Left kidney (tissue), 2 donors: ENCODE measurements around the gene KANSL1. TPM values are rescaled to one million over a fixed set of nuclear protein-coding genes. Genes with fewer than 3 reads are reported as not detected.

ENCODE experiments used
- DNase-seq: peaks from one replicate; pipeline ENCODE4 v3.0.0-alpha.2; 2013
- polyA plus RNA-seq: library from polyadenylated mRNA; unstranded; fragments of 120-200 nt; gene quantifications from one replicate; pipeline ENCODE4 v1.2.1, GENCODE V29; 2013; ENCODE audit not compliant: insufficient read length

Gene KANSL1
- polyA plus RNA-seq, 1 donor = 95.8 TPM

DNA sequence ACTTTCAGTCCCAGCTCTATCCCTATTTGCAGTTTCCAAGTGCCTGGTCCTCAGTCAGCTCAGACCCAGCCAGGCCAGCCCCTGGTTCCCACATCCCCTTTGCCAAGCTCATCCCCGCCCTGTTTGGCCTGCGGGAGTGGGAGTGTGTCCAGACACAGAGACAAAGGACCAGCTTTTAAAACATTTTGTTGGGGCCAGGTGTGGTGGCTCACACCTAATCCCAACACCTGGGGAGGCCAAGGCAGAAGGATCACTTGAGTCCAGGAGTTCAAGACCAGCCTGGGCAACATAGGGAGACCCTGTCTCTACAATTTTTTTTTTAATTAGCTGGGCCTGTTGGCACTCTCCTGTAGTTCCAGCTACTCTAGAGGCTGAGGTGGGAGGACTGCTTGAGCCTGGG is 192.5 kb downstream of the KANSL1 start:
- DNase-seq = no peak

DNA sequence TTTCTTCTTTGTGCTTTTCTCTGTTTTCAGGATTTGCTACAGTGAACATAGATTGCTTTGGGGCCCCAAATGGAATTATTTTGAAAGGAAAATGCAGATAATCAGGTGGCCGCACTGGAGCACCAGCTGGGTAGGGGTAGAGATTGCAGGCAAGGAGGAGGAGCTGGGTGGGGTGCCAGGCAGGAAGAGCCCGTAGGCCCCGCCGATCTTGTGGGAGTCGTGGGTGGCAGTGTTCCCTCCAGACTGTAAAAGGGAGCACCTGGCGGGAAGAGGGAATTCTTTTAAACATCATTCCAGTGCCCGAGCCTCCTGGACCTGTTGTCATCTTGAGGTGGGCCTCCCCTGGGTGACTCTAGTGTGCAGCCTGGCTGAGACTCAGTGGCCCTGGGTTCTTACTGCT is 192.9 kb downstream of the KANSL1 start:
- no peak for DNase-seq

DNA sequence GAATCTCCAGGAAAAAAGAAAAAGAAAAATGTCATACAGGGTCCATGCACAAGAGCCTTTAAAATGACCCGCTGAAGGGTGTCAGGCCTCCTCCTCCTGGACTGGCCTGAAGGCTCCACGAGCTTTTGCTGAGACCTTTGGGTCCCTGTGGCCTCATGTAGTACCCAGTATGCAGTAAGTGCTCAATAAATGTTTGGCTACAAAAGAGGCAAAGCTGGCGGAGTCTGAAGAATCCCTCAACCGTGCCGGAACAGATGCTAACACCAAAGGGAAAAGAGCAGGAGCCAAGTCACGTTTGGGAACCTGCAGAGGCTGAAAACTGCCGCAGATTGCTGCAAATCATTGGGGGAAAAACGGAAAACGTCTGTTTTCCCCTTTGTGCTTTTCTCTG is 193.3 kb downstream of the KANSL1 start:
- no peak for DNase-seq

DNA sequence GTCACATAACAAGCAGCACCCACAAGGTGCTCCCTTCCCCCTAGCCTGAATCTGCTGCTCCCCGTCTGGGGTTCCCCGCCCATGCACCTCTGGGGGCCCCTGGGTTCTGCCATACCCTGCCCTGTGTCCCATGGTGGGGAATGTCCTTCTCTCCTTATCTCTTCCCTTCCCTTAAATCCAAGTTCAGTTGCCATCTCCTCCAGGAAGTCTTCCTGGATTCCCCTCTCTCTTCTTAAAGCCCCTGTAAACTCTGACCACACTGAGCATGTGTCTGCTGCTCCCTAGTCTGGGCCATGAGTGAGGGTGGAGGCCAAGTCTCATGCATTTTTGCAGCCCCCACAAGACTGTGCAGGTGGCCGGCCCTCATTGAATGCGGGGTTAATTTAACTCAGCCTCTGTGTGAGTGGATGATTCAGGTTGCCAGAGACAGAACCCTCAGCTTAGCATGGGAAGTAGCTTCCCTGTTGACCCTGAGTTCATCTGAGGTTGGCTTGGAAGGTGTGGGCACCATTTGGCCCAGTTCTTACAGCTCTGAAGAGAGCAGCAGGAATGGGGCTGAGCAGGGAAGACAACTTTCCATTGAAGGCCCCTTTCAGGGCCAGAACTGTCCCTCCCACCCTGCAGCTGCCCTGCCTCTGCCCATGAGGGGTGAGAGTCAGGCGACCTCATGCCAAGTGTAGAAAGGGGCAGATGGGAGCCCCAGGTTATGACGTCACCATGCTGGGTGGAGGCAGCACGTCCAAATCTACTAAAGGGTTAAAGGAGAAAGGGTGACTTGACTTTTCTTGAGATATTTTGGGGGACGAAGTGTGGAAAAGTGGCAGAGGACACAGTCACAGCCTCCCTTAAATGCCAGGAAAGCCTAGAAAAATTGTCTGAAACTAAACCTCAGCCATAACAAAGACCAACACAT is 194.0 kb downstream of the KANSL1 start, which contains the start of gene STH:
Gene STH (plus strand): TSS at position 264 of the 913 bp plus-strand sequence. CDS start 30 bp downstream, at position 294.
- DNase-seq = no peak

DNA sequence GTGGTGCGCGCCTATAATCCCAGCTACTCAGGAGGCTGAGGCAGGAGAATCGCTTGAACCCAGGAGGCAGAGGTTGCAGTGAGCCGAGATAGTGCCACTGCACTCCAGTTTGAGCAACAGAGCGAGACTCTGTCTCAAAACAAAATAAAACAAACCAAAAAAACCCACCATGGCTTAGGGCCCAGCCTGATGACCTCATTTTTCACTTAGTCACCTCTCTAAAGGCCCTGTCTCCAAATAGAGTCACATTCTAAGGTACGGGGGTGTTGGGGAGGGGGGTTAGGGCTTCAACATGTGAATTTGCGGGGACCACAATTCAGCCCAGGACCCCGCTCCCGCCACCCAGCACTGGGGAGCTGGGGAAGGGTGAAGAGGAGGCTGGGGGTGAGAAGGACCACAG is 195.6 kb downstream of the KANSL1 start:
- DNase-seq = no peak

DNA sequence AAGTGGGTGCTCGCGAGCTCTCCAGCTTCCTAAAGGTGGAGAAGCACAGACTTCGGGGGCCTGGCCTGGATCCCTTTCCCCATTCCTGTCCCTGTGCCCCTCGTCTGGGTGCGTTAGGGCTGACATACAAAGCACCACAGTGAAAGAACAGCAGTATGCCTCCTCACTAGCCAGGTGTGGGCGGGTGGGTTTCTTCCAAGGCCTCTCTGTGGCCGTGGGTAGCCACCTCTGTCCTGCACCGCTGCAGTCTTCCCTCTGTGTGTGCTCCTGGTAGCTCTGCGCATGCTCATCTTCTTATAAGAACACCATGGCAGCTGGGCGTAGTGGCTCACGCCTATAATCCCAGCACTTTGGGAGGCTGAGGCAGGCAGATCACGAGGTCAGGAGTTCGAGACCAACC is 196.1 kb downstream of the KANSL1 start:
- DNase-seq = no peak

DNA sequence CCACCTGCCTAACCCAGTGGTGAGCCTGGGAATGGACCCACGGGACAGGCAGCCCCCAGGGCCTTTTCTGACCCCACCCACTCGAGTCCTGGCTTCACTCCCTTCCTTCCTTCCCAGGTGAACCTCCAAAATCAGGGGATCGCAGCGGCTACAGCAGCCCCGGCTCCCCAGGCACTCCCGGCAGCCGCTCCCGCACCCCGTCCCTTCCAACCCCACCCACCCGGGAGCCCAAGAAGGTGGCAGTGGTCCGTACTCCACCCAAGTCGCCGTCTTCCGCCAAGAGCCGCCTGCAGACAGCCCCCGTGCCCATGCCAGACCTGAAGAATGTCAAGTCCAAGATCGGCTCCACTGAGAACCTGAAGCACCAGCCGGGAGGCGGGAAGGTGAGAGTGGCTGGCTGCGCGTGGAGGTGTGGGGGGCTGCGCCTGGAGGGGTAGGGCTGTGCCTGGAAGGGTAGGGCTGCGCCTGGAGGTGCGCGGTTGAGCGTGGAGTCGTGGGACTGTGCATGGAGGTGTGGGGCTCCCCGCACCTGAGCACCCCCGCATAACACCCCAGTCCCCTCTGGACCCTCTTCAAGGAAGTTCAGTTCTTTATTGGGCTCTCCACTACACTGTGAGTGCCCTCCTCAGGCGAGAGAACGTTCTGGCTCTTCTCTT is 196.8 kb downstream of the KANSL1 start:
- DNase-seq = no peak

DNA sequence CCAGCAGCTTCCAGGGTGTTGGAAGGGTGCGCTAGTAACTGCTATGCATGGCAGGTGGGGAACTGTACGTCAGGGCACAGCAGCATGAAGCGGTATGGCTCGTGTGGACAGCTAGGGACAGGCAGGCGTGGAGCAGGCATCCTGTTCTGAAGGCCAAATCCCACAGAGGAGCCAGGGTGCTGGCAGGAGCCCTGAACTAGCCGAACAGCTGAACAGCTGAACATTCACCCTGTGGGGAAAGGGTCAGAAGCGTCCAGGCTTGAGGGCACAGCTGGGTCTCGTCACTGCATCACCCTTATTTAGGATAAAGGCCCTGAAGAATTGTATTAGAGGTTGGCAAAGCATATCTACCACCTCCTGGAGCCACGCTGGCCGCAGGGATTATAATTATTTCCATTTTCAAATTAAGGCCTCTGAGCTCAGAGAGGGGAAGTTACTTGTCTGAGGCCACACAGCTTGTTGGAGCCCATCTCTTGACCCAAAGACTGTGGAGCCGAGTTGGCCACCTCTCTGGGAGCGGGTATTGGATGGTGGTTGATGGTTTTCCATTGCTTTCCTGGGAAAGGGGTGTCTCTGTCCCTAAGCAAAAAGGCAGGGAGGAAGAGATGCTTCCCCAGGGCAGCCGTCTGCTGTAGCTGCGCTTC is 197.5 kb downstream of the KANSL1 start:
- no peak for DNase-seq

DNA sequence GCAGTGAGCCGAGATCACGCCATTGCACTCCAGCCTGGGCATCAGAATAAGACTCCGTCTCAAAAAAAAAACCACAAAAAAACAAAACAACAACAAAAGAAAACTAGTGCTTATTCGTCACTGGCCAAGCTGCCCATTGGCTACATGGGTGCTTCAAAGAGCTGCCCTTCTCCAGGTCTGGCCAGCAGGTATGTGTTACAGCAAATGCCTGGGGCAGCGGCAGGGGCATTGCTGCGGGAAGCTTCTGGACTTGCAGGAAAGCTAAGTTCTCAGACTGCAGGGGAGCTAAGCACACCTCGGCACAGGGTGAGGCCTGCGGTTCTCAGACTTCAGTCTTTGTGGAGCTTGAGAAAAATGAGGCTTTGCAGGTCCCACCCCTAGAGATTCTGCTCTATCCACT is 198.2 kb downstream of the KANSL1 start:
- DNase-seq = no peak

DNA sequence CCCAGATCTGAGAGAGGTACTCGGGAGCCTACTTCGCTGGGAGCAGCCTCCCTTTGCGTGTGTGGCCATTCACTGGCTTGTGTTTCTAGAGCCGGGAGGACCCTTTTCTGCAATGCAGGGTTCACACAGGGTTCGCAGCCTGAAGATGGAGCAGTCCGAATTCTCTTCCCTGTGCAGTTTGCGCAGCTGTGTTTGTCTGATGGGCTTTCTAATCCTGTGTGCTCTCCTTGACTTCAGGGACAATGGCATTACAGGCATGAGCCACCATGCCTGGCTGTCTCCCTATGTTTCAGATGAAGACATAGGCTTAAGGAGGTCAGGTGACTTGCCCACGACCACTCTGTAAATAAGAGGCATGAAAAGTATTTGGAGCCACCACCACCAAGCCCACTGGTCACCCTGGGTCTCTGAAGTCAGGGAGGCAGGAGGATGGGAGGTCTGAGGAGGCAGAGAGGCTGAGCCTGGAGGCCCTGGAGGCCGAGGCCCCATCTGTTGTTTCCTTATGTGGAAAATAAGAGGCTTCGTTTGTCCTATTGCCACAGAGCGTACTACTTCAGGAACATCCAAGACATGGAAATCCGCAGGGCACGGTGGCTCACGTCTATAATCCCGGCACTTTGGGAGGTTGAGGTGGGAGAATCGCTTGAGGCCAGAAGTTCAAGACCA is 199.1 kb downstream of the KANSL1 start:
- no peak for DNase-seq

DNA sequence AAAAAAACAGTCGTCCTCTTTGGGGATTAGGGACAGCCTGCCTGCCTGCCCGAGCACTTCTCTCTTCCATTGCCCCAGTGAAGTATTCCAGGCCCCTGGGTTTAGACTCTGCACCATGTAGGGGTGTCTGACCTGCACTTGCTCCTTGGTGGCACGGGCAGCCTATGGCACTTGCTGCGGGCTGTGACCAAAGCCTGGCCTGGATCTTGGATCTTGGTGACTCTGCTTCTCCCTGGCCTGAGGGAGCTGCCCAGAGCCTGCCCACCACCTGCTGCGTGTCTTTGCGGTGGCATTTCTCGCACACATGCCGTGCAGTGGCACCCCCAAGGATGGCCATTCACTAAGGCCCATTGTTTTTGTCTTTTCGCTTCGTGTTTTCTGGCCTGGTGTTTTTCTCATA is 200.3 kb downstream of the KANSL1 start:
- DNase-seq = no peak

DNA sequence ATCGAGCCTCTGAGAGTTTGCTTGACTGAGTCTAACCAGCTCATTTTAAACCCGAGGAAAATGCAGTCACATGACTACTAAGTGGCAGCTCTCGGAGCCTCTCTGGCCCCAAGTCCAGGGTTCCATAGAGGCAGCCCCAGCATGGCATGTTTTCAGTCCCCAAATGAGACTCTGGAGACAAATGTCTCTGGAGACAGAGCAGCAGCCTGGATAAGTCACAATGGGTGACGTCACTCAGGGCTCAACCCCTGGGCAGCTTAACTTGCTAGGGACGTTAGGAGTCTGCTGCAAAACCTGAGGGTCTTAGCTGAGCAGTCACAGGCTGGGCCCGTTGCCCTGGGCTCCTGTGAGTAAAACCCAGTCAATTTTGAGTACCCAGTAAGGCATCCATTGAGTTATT is 201.1 kb downstream of the KANSL1 start:
- DNase-seq = no peak

DNA sequence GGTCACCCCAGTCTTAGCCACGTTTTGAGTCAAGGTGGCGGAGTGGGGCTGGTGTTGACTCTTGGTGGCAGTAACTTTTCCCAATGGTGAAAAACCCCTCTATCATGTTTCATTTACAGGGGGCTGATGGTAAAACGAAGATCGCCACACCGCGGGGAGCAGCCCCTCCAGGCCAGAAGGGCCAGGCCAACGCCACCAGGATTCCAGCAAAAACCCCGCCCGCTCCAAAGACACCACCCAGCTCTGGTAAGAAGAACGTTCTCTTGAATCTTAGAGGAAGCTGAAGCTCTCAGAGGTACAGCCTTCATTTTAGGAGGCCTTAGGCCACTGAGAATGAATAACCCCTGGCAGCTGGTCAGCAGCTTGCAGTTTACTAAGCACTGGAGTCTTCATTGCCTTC is 201.9 kb downstream of the KANSL1 start:
- no peak for DNase-seq

DNA sequence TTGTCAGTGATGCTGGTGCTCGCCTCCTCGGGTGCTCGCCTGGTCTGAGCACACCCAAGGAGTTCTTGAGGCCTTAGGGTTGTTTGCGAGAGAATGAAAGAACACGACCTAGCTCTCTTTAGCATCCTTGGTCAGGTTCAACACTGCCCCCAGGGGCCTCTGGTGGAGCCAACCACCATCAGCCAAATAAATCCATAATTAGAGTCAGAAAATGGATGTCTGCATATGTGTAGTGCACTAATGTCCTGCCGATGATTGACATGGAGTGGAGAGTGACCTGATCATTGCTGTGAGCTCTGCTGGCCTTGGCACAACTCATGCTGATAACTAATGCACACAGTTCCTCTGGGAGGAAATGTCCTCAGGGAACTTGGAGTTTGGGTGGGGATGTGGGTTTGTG is 202.3 kb downstream of the KANSL1 start:
- DNase-seq = no peak

DNA sequence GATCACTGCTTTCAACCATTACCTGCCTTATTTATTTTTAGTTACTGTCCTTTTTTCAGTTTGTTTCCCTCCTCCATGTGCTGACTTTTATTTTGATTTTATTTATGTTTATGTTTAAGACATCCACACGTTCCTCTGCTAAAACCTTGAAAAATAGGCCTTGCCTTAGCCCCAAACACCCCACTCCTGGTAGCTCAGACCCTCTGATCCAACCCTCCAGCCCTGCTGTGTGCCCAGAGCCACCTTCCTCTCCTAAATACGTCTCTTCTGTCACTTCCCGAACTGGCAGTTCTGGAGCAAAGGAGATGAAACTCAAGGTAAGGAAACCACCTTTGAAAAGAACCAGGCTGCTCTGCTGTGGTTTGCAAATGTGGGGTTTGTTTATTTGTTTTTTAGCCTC is 203.5 kb downstream of the KANSL1 start:
- no peak for DNase-seq

DNA sequence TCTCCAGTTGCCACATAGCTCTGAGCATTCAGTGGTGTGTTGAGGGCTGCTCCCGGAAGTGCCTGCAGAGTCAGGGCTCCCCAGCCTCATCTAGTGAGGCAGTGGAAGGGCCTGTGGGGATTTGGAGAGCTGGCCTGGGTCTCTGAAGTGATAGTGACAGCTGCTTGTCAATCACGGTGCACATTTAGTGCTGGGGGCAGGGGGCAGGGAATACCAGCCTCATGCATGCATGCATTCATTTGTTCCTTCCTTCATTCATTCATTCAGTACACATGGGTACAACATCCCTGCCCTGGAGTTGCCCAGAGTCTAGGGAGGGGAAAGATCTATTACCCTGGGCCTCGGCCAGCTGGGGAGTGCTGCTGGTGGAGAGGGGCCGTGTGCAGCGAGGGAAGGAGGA is 205.5 kb downstream of the KANSL1 start:
- DNase-seq = no peak

DNA sequence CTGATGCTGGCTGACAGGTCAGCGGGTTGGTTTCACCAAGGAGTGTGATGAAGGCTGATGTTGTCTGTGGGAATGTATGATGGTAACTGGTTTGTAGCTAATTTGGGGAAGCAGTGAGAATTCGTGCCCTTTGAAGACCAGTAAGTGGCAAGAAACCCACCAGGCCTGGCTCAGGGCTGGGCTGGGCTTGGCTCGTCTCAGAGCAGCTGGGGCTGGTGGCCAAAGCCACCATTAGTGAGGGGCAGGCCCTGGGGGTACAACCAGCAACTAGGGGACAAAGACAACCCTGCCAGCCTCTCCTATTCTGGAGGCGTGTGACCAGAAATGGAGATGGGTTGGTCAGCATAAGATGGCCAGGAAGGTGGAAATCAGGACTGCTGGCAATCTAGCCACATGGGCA is 207.2 kb downstream of the KANSL1 start:
- DNase-seq = no peak

DNA sequence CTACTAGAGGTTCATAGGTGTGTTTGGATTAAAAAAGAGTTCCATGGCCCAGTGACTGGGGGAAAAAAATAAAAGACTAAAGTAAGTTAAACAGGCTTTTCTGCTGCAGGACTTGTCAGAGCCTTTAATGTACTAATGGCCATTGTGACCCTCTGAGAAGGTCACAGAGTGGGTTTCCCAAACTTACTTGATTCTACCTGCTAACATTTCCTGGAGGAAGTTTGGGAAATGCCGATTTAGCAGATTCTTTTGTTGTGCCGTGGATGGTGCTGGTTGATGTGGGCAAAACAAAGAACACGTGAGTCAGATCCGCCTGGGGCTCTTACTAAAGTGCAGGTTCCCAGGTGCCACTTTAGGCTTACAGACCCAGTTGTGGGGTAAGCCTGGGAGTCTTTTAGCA is 207.8 kb downstream of the KANSL1 start:
- DNase-seq = no peak

DNA sequence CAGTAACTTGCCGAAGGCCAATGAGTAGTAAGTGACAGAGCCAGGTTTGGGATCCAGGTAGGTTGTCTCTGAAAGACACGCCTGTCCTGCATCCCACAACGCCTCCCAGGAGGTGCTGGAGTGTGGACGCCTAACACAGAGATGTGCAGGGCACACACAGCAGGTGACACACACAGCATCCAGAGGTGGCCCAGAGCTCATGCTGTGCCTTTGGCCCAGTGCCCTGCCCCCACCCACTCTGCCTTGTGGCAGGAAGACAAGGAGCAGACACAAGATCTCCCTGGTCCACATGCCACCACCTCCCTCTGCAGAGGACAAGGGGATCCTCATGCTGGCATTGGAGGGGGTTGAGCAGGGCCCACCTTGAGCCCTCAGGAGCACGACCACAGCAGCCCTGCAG is 208.9 kb downstream of the KANSL1 start:
- no peak for DNase-seq

DNA sequence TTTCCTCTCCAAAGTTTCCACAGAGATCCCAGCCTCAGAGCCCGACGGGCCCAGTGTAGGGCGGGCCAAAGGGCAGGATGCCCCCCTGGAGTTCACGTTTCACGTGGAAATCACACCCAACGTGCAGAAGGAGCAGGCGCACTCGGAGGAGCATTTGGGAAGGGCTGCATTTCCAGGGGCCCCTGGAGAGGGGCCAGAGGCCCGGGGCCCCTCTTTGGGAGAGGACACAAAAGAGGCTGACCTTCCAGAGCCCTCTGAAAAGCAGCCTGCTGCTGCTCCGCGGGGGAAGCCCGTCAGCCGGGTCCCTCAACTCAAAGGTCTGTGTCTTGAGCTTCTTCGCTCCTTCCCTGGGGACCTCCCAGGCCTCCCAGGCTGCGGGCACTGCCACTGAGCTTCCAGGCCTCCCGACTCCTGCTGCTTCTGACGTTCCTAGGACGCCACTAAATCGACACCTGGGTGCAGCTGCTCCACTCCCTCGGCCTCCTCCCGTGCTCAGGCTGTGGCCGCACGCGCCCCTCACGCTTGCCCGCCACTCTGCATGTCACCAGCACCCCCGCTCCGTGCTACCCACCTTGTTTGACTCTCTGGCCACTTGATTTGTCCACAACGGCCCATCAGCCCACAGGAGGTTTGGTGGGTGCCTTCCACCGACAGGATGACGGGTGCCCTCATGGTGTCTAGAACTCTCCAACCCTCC is 209.5 kb downstream of the KANSL1 start:
- DNase-seq = no peak

DNA sequence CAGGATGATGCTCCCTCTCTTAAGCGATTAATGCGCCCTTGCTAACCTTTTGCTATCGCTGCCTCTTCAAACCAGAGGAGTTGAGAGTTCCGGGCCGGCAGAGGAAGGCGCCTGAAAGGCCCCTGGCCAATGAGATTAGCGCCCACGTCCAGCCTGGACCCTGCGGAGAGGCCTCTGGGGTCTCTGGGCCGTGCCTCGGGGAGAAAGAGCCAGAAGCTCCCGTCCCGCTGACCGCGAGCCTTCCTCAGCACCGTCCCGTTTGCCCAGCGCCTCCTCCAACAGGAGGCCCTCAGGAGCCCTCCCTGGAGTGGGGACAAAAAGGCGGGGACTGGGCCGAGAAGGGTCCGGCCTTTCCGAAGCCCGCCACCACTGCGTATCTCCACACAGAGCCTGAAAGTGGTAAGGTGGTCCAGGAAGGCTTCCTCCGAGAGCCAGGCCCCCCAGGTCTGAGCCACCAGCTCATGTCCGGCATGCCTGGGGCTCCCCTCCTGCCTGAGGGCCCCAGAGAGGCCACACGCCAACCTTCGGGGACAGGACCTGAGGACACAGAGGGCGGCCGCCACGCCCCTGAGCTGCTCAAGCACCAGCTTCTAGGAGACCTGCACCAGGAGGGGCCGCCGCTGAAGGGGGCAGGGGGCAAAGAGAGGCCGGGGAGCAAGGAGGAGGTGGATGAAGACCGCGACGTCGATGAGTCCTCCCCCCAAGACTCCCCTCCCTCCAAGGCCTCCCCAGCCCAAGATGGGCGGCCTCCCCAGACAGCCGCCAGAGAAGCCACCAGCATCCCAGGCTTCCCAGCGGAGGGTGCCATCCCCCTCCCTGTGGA is 210.2 kb downstream of the KANSL1 start:
- DNase-seq = no peak
